Measurements from ENCODE around the gene MBD5.

The MBD5 gene

GRCh38 chr2:148237911-148238310 is 217.0 kb downstream of the MBD5 start:
- no peak for DNase-seq

GRCh38 chr2:148238561-148238960 is 217.7 kb downstream of the MBD5 start:
- DNase-seq = no peak

- no peak for DNase-seq
Measured at GRCh38 chr2:148240838-148241237, 219.9 kb downstream of the MBD5 start.

- DNase-seq = no peak
Measured at GRCh38 chr2:148244593-148245292, 223.9 kb downstream of the MBD5 start.

- DNase-seq = no peak
Measured at GRCh38 chr2:148251993-148252392, 231.1 kb downstream of the MBD5 start.

- DNase-seq = no peak
Measured at GRCh38 chr2:148252646-148253045, 231.8 kb downstream of the MBD5 start.

GRCh38 chr2:148253685-148254084 is 232.8 kb downstream of the MBD5 start:
- no peak for DNase-seq

GRCh38 chr2:148255929-148256328 is 235.0 kb downstream of the MBD5 start:
- no peak for DNase-seq

GRCh38 chr2:148257276-148257675 is 236.4 kb downstream of the MBD5 start:
- DNase-seq = no peak

GRCh38 chr2:148258124-148258523 is 237.2 kb downstream of the MBD5 start:
- DNase-seq = no peak

GRCh38 chr2:148259674-148260073 is 238.8 kb downstream of the MBD5 start:
- no peak for DNase-seq

- no peak for DNase-seq
Measured at GRCh38 chr2:148263890-148264289, 243.0 kb downstream of the MBD5 start.

- DNase-seq = no peak
Measured at GRCh38 chr2:148273158-148273691, 252.3 kb downstream of the MBD5 start.

- DNase-seq = no peak
Measured at GRCh38 chr2:148279216-148279615, 258.3 kb downstream of the MBD5 start.

- DNase-seq = no peak
Measured at GRCh38 chr2:148282201-148282600, 261.3 kb downstream of the MBD5 start.

- DNase-seq = no peak
Measured at GRCh38 chr2:148292431-148292830, 271.5 kb downstream of the MBD5 start.

- DNase-seq = no peak
Measured at GRCh38 chr2:148298196-148298595, 277.3 kb downstream of the MBD5 start.

GRCh38 chr2:148299616-148300015 is 278.7 kb downstream of the MBD5 start:
- DNase-seq = no peak

GRCh38 chr2:148300544-148300943 is 279.7 kb downstream of the MBD5 start:
- DNase-seq = no peak

- no peak for DNase-seq
Measured at GRCh38 chr2:148301362-148301761, 280.5 kb downstream of the MBD5 start.

GRCh38 chr2:148302526-148302925 is 281.6 kb downstream of the MBD5 start:
- no peak for DNase-seq

GRCh38 chr2:148303161-148303560 is 282.3 kb downstream of the MBD5 start:
- DNase-seq = peak; percentile 12

- no peak for DNase-seq
Measured at GRCh38 chr2:148305476-148305875, 284.6 kb downstream of the MBD5 start.

- DNase-seq = no peak
Measured at GRCh38 chr2:148306027-148306426, 285.1 kb downstream of the MBD5 start.

- DNase-seq = no peak
Measured at GRCh38 chr2:148317598-148317997, 296.7 kb downstream of the MBD5 start.

Data from NCI-H345 (cell line).